GM21381 (cell line): ENCODE results near the gene MAD1L1.

ENCODE experiments used
- ATAC-seq: cut with Tn5 transposase; IDR thresholded peaks from one replicate; pipeline ENCODE4 v1.9.1; 2021; ENCODE audit warnings: mild to moderate bottlenecking, moderate library complexity; ENCODE audit not compliant: unreplicated experiment

The MAD1L1 gene

GRCh38 chr7:2201686-2202360 lies 30.9 kb downstream of the MAD1L1 start:
- ATAC-seq, result no peak

- ATAC-seq, result no peak
Measured at GRCh38 chr7:2201128-2201527, 31.6 kb downstream of the MAD1L1 start.

- no peak for ATAC-seq
Measured at GRCh38 chr7:2200584-2200980, 32.2 kb downstream of the MAD1L1 start.

DNA sequence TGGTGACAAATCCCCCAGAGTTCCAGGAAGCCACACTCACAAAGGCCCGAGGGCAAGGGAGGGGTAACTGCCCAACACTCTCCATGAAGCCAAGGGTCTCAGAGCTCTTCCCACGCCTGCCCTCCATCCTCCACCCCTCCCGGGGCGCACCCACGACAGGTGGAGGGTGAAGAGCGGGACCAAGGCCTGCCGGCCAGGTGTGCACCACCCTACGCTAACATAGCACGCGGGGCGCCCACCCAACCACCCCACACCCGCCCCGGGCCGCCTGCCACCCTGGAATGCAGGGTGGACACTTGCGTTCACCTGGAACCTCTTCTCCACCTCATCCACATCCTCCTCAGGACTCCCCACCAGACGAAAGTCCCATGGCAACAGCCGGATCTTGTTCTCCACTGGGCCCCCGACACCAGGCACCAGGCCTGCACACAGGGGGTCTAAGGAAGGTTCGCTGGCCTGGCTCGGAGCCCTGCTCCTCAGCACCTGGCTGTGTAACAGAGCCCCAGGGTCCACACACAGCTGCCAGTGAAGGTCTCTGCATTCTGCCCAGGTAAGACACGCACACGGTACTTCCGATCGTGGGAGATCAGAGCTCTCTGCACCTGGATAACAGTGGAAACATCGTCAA lies 32.7 kb downstream of the MAD1L1 start:
- ATAC-seq, result no peak

DNA sequence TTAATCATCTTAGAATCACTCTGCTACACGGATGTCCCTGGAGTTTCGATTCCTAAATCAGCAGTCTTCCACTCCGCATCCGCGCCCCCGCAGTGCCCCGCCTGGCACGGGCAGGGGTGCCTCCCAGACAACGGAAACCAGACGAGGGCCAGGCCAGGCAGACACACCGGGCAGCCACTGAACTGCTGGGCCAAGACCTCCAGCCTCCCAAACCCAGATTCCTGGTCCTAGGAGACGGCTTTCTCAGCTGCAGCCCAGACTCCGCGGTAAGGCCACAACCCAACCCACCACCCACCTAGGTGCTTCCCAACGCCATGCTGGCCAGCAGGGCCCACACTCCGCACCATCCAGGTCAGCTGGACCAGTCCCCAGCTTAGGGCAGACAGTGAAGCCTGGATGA lies 33.2 kb downstream of the MAD1L1 start:
- no peak for ATAC-seq

DNA sequence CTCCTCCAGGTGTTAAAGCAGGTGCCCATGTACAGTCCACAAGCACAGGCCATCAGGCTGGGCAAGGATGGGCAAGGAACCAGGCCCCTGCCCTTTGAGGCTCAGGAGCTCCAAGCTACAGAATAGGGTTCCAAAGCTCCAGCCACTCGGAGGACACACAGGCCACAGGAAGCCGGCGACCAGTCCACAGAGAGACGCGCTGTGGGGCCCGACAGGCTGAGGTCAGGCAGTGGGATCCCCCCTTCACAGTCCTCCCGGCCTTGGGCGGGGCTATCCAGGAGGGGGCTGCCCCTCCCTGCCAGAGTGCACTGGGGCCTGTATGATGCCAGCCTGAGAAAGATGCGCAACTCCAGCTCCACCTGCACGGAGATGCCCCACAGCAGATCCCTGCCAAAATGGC lies 34.0 kb downstream of the MAD1L1 start:
- no peak for ATAC-seq

GRCh38 chr7:2198206-2198605 lies 34.5 kb downstream of the MAD1L1 start:
- no peak for ATAC-seq

- ATAC-seq, result no peak
Measured at GRCh38 chr7:2197436-2198155, 35.1 kb downstream of the MAD1L1 start.

DNA sequence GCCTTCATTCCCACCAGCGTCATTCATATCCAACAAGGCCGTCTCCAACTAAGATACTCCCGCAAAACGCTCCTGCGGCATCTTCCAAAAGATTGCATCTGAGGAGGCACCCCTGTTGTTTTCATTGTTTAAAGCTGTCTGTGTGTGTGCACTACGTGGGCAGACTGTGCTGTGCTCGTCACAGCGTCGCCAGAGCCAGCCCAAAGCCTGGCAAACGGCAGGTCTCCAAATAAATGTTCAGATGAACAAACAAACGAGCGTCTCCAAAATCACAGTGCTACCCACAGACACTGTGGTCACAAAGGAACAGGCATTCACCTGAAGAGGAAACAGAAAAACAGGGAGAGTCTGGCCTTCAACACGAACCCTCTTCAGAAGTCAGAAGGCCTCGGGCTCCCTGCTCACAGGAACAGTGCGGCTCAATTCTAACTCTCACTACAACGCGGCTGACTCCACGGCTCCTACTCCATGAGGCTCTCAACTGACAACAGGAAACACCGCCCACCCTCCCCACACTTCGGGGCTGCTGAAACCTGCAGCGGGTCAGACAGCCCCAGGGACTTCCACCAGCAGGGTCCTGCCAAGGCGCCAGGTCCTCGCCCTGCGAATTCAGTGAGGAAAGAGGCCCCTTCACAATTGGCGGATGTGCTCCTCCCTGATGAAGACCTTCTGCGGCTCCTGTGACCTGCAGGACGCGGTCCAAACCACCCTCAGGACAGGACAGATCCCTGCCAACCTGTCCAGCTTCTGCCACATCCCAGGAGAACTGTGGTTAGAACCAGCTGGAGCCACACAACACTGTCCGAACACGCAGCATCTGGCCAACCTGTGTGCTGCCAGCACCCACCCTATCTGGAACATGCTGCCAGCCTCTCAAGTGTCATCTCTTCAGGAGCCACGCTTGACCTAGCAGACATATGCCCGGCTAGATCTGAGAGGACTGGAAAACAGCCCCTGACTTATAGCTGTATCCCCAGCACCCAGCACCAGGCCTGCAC lies 36.1 kb downstream of the MAD1L1 start:
- no peak for ATAC-seq

DNA sequence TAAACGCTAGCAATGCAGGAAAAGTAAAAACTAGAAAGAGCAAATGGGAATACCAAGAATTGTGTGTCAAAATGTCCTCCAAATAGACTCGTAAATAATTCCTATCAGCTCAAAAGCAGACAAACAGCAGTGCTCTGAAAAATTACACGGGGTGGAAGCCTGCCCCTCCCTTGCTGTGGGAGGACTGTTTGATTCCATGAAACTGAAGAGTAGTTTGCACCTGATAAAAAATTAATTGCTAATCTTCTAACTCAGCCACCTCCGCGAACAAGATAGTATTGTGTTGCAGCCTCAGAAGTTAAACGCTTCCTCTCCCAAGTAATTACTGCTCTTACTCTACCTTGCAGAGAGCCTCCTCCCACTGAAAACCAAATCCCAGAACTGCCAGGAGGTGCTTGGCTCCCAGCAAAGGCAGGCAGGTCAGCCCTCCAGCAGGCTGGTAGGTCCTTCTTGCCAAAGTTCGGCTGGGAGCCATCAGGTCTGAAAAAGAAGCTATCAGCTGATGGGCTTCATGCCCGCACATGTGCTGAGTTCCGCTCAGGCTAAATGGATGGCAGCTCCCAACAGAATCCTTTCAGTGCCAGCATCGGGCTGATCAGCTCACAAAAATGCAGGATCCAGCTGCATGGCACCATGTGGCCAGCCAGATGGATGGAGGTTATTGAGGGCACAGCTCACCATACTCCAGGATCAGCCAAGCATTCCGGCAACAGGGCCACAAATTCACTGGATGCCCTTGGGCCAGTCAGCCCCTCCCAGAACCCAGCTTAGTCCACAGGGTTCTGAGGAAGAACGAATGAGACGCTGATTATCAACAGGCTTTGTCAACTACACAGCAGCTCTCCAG lies 37.1 kb downstream of the MAD1L1 start:
- ATAC-seq, result no peak

DNA sequence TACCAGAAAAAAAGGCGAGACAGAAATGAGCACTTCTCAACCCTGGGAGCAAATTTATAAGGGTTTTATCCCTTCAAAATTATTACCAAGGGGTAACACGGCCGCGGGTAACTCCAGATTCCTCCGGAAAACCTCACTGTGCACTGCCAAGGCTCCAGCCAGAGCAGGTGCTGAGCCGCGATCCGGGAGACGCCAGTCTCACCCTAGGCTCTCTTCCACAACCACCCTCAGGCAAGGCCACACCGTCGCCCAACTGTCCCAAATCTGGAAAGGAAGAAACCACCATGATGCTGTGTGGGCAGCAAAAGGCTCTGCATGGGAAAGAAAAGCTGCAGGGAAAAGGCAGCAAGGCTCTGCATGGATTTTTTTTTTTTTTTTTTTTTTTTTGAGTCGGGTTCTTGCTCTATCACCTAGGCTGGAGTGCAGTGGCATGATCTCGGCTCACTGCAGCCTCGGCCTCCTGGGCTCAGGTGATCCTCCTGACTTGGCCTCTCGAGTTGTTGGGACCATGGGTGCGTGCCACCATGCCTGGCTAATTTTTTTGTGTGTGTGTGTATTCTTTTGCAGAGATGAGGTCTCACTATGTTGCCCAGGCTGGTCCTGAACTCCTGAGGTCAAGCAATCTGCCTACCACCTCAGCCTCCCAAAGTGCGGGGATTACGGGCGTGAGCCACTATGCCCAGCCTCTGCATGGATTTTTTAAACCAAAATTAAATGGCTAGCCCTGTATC lies 39.0 kb downstream of the MAD1L1 start:
- ATAC-seq, result no peak

GRCh38 chr7:2192831-2193534 lies 39.8 kb downstream of the MAD1L1 start:
- ATAC-seq, result no peak

DNA sequence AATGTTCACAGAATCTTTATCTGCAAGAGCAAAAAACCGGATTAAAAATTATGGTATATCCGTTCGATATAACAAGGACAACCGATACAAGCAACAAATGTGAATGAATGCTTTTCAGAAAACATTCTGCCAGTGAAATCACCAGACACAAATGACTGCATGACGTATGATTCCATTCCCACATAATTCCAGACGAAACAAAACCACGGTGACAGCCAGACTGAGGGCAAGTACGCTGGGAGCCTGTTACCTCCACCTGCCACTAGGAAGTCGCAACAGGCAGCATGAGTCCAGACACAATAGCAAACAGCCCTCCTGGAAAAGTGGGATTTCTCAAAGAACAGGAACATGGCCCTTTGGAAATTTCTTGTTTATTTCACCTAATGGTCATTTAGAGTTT lies 41.7 kb downstream of the MAD1L1 start:
- ATAC-seq, result no peak

DNA sequence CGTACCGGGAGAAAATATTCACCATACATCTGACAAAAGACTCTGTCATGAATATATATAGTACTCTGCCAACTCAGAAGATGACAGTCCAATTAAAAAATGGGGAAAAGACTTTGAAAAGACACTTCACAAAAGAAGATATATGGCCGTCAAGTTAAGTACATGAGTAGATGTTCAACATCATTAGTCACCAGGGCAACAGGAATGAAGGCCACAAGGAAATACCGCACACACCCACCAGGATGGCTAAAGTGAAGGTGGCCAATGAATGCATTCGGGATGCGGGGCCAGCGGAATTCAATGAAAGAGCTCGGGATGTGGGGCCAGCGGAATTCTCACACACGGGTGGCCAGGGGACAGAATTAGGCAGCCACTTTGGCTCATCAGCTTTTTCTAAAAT lies 42.2 kb downstream of the MAD1L1 start:
- no peak for ATAC-seq

- no peak for ATAC-seq
Measured at GRCh38 chr7:2186166-2186565, 46.6 kb downstream of the MAD1L1 start.

DNA sequence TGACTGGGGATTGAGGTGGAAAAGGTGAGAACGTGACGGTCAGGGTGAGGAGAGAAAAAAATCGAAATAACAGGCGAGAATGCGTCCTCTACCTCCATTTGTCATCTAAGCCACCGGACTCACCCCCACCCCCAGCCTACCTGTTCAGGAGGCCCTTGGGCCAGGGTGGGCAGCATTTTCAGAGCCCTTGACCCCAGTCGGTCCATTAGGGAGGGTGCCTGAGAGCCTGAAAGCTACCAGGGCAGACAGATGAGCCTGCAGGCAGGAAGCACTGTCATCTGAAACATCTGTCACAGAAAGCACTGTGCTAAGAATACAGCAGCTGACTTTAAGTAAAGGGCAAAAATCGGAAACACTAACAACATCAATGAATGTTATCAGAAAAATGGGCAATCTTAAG lies 47.0 kb downstream of the MAD1L1 start:
- no peak for ATAC-seq

- ATAC-seq, result no peak
Measured at GRCh38 chr7:2182461-2182860, 50.3 kb downstream of the MAD1L1 start.

DNA sequence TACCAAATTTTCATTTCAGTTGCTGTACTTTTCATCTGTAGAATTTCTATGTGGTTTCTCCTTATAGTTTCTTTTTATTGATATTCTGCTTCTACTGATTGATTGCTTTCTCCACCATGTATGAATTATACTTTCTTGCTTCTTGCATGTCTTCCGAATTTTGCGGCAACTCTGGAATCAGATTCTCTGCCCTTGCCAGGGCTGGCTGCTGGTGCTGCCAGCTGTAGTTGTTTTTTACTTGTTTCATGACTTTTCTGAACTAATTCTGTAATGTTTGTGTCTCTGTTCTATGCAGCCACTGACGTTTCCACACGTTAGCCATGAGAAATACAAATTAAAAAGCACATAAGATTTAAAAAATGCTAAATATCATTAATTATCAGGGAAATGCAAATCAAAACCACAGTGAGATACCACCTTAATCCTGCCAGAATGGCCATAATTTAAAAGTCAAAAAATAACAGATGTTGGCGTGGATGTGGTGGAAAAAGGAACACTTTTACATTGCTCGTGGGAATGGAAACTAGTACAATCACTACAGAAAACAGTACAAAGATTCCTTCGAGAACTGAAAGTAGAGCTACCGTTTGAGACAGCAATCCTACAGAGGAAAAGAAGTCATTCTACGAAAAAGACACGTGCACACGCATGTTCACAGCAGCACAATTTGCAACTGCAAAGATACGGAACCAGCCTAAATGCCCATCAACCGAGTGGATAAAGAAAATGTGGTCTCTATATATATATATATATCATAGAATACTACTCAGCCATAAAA lies 51.5 kb downstream of the MAD1L1 start:
- no peak for ATAC-seq
